Activated T-helper 9 cell treated with anti-CD3 and anti-CD28 coated beads, Interleukin-2, amount 50 U/mL, for 16 hours (primary cell): Measurements from ENCODE around the gene SEC62.
A peak's percentile ranks its signal among the peaks of the same experiment; 100 is the strongest.

Experiments used
- DNase-seq: peaks from one replicate; pipeline ENCODE4 v3.0.0-alpha.2; 2020; ENCODE audit warnings: low read depth

Gene SEC62

GRCh38 chr3:169966951-169967915 lies 626 bp downstream of the SEC62 start:
- DNase-seq = peak; percentile 8

DNA sequence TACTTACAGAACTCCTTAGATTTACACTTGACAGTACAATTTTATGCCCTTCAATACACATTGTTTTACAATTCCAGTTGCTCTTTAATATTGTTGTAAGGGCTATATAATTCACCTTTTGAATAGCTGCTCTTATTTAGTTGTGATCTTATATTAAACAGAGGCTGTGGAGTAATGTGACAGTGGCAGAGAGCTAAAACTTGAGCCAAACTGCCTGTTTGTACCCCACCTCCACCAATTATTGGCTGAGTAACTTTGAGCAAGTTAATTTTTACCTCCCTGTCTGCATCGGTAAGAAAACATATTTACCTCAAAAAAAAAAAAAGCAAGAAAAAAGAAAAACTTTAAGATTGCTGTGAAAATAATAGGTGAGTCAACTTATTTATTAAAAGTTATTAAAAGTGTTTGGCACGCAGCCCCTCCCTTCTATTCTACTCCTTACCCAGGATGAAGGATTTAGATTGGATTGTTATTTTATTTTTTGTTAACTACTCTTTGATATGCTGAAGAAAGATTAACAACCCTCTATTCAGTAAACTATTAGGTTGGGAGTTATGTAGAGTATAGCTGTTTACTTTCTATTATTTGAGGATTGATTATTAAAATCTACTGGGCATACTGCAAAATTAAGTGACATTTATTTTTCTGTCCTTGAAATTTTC lies 1.7 kb downstream of the SEC62 start:
- no peak for DNase-seq

- DNase-seq = no peak
Measured at GRCh38 chr3:169969174-169970095, 2.8 kb downstream of the SEC62 start.

GRCh38 chr3:169970847-169971246 lies 4.2 kb downstream of the SEC62 start:
- DNase-seq = no peak

DNA sequence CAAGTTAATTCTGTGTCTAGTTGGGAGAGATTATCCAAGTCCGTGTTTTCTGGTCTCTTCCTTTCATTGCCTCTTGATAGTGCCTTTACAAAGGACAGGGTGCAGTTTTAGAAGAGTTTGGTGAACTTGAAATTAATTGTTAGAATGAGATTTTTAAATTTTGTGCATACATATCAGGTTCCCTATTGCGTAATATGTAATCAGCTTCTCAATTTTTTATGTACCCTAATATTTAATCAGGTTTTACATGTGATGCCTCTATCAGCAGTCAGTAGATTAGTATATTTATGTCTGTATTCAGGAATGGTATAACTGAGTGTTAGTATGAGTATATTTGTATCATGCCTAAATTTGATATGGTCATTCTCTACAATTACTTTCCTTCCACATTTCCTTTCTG lies 4.9 kb downstream of the SEC62 start:
- DNase-seq = no peak

DNA sequence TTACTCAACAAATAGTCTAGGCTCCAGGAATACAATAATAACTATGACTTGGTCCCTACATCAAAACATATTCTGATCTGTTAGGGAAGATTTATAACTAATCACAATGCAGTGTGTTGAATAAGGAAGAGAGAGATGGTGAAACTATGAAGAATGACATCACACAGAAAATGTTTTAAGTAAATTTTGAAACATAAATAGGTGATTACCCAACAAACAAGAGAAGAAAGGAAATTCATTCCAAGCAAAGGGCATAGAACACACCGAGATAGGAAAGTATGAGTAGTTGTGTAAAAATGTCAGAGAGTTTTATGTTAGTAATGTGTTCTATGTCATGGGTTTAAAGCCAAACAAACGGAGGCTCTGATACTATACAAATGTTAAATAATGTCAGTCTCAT lies 13.4 kb downstream of the SEC62 start:
- DNase-seq = no peak

DNA sequence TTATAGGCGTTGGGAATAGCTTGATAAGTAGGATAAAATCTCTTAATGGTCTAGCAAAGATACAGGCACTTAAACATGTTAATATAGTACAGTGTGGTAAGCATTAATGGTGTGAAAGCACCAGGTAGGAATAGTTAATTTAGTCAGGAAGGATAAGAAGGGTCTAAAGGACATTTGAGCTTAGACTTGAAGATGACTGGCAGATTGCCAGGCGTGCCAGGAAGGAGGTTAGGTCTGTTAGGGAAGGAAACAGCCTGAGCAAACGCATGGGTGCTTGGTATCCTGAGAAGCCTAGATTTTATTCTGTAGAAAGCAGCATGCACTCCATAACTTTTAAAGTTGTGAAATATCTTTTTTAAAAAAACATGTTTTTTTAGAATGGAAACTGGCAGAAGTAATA lies 17.7 kb downstream of the SEC62 start:
- DNase-seq = no peak

DNA sequence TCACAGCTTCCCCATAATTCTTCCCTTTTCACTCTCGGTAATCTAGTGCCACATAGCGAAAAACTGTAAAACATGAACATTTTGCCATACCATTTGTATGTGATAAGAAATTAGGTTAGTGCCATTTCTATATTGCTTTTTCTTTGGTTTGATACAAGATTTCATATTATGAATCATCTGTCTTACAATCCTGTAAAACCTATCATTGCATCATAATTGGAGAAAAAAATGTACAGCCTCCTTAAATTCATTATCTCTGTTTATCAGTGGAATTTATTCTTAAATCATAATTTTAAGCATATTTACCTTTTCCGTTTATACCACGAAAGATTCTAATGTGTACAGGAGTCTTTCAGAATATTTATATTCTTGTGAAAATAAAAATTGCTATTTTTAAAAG lies 23.8 kb downstream of the SEC62 start:
- no peak for DNase-seq

- DNase-seq = no peak
Measured at GRCh38 chr3:169992156-169992555, 25.5 kb downstream of the SEC62 start.

GRCh38 chr3:169992781-169993180 lies 26.2 kb downstream of the SEC62 start:
- no peak for DNase-seq

GRCh38 chr3:169993761-169994160 lies 27.2 kb downstream of the SEC62 start:
- DNase-seq = no peak

- DNase-seq = no peak
Measured at GRCh38 chr3:169996063-169996462, 29.5 kb downstream of the SEC62 start.

GRCh38 chr3:169998668-169999131 lies 32.1 kb downstream of the SEC62 start:
- DNase-seq = no peak

- DNase-seq = no peak
Measured at GRCh38 chr3:169999433-169999832, 32.8 kb downstream of the SEC62 start.

DNA sequence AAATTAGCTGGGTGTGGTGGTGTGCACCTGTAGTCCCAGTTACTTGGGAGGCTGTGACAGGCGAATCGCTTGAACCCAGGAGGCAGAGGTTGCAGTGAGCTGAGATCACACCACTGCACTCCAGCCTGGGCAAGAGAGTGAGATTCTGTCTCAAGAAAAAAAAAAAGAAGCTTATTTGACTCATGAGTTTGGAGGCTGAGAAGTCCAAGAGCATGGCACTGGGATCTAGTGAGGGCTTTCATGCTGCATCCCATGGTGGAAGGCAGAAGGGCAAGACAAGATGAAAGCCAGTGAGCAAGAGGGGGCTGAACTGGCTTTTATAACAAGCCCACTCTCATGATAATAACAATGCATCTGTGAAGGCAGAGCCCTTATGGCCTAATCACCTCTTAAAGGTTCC lies 33.4 kb downstream of the SEC62 start:
- no peak for DNase-seq

DNA sequence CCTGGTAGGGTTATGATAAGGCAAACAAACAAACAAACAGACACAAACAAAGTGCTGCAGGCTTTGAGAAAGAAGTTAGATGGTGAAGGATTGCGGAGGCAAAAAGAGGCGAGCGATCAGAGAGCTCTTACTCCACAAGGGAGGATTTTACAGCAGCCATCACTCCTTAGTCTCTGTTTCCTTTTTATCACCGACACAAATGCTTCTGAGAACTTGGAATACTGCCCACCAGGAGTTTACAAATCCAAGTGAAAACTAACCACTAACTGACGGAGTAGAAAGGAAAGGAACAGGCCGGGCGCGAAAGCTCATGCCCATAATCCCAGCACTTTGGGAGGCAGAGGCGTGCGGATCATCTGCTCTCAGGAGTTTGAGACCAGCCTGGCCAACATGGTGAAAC lies 35.6 kb downstream of the SEC62 start:
- no peak for DNase-seq

- no peak for DNase-seq
Measured at GRCh38 chr3:170002879-170003278, 36.3 kb downstream of the SEC62 start.

DNA sequence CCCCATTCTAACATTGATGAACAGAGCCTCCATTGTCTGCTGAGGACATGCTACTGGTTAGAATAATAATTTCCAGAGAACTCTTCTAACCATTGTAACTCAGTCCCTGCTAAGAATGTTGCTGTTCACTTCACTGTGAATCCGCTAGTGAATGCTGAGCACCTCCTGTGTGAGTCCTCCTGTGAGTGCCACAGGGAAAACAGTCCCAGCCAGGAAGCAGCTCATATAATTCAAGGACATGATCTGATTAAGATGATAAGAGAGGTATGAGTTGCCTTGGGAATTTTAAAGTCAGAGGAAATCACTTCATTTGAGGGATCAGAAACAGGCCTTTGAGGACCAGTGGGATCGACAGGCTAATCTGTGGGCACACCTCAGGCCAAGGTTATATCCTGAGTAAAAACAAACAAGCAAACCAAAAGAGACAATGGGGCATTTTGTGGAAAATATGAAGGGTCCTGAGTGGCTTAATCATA lies 37.3 kb downstream of the SEC62 start:
- no peak for DNase-seq

DNA sequence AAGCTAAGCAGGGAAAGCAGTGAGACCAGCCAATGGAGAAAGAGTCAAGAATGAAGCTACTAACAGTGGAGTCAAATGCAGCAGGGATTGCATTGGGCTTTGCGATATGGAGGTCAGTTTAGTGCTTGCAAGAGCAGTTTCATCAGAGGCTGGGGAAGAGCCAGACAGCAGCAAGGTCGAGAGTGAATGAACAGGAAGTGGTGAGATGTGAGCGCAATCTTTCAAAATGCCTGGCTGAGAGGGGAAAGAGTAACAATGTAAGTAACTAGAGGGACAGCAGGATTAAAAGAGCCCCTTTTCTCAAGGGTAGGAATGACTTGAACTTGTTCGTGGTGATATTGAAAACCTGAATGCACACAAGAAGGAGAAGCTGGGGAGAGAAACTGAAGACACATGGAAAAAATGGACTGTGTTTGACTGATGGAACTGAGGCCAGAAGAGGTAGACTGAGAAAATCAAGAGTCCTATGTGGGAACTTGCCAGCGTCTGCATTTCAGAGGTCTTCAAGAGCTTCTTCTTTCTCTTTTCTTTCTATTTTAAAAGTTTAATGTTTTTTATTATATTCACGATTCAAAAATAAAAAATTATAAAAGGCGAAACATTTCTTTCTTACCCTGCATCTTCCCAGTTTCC lies 40.5 kb downstream of the SEC62 start:
- no peak for DNase-seq

DNA sequence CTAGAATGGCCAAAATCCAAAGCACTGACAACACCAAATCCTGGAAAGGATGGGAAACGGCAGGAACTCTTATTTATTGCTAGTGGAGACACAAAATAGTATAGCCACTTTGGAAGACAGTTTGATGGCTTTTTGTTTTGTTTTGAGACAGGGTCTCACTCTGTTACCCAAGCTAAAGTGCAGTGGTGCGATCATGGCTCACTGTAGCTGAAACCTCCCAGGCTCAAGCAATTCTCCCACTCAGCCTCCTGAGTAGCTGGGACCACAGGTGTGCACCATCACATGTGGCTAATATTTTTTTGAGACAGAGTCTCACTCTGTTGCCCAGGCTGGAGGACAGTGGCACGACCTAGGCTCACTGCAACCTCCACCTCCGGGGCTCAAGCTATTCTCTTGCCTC lies 43.9 kb downstream of the SEC62 start:
- DNase-seq = no peak

- DNase-seq = no peak
Measured at GRCh38 chr3:170012683-170013400, 46.2 kb downstream of the SEC62 start.
